Astrocyte (in vitro differentiated cells and primary cell): ENCODE data around the gene CDK14. TPM values are rescaled to one million over a fixed set of nuclear protein-coding genes. Genes with fewer than 3 reads are reported as not detected.

Experiments used
- DNase-seq: peaks from one replicate; pipeline ENCODE4 v3.0.0-alpha.2; 2010; ENCODE audit warnings: low read depth
- FAIRE-seq: peaks from 2 replicates; lab custom pipeline; 2011; peaks lifted over from hg19 to GRCh38; lab: Jason Lieb, UNC
- H2AFZ ChIP-seq: 2 replicates; pipeline ENCODE4 v1.6.0; 2012; ENCODE audit warnings: low read depth, low read length, inconsistent platforms
- H3K27ac ChIP-seq: 2 replicates; pipeline ENCODE4 v1.5.1; 2011; ENCODE audit warnings: low read depth, low read length, inconsistent platforms
- H3K27me3 ChIP-seq: 2 replicates; pipeline ENCODE4 v1.6.0; 2011; ENCODE audit warnings: low read length, inconsistent platforms; ENCODE audit not compliant: insufficient read depth
- H3K36me3 ChIP-seq: 2 replicates; pipeline ENCODE4 v1.5.1; 2011; ENCODE audit warnings: low read length, inconsistent platforms; ENCODE audit not compliant: insufficient read depth
- H3K4me1 ChIP-seq: 2 replicates; pipeline ENCODE4 v1.5.1; 2011; ENCODE audit warnings: low read length, inconsistent platforms; ENCODE audit not compliant: insufficient read depth
- H3K4me2 ChIP-seq: 2 replicates; pipeline ENCODE4 v1.6.0; 2012; ENCODE audit warnings: low read length, inconsistent platforms
- H3K4me3 ChIP-seq: 2 replicates; pipeline ENCODE4 v1.5.1; 2011; ENCODE audit warnings: low read depth, mild to moderate bottlenecking, low read length, inconsistent platforms; ENCODE audit not compliant: insufficient read depth
- H3K79me2 ChIP-seq: 2 replicates; pipeline ENCODE4 v1.6.0; 2012; ENCODE audit warnings: mild to moderate bottlenecking, low read length, inconsistent platforms; ENCODE audit not compliant: insufficient read depth
- H3K9ac ChIP-seq: 2 replicates; pipeline ENCODE4 v1.6.0; 2012; ENCODE audit warnings: mild to moderate bottlenecking, low read length, inconsistent platforms
- H3K9me3 ChIP-seq: 2 replicates; pipeline ENCODE4 v1.5.1; 2012; ENCODE audit warnings: low read depth, mild to moderate bottlenecking, low read length, inconsistent platforms; ENCODE audit not compliant: insufficient read depth
- H4K20me1 ChIP-seq: 2 replicates; pipeline ENCODE4 v1.6.0; 2012; ENCODE audit warnings: low read length, inconsistent platforms; ENCODE audit not compliant: insufficient read depth
- H3K27ac Mint-ChIP-seq: one replicate; pipeline ENCODE4 v1.8.0; 2021; ENCODE audit warnings: mild to moderate bottlenecking, mixed read lengths; ENCODE audit not compliant: unreplicated experiment
- H3K27me3 Mint-ChIP-seq: one replicate; pipeline ENCODE4 v1.8.0; 2021; ENCODE audit warnings: low read depth, mixed read lengths; ENCODE audit not compliant: unreplicated experiment
- H3K36me3 Mint-ChIP-seq: one replicate; pipeline ENCODE4 v1.8.0; 2021; ENCODE audit warnings: low read depth, mixed read lengths; ENCODE audit not compliant: unreplicated experiment
- H3K4me1 Mint-ChIP-seq: one replicate; pipeline ENCODE4 v1.8.0; 2021; ENCODE audit warnings: low read depth, mixed read lengths; ENCODE audit not compliant: unreplicated experiment
- H3K4me3 Mint-ChIP-seq: one replicate; pipeline ENCODE4 v1.8.0; 2021; ENCODE audit warnings: mild to moderate bottlenecking, moderate library complexity, mixed read lengths; ENCODE audit not compliant: unreplicated experiment
- H3K9me3 Mint-ChIP-seq: one replicate; pipeline ENCODE4 v1.8.0; 2021; ENCODE audit warnings: mild to moderate bottlenecking, mixed read lengths; ENCODE audit not compliant: unreplicated experiment
- CTCF ChIP-seq: IDR thresholded peaks from 2 replicates; pipeline ENCODE4 v1.5.1; 2011; ENCODE audit warnings: low read depth, mild to moderate bottlenecking, inconsistent platforms, low read length, moderate library complexity; ENCODE audit not compliant: insufficient read depth
- EZH2 ChIP-seq: IDR thresholded peaks from 2 replicates; pipeline ENCODE4 v1.6.1; 2012; ENCODE audit warnings: mild to moderate bottlenecking, low read length, inconsistent platforms; ENCODE audit not compliant: insufficient read depth
- total RNA-seq: library from RNA; stranded (reverse); gene quantifications from 2 replicates; pipeline ENCODE4 v1.2.1, GENCODE V29; 2021

Gene CDK14
- total RNA-seq, 1 donor from 2014 or later = 30.2 TPM

GRCh38 chr7:90709501-90710465 lies 113.7 kb downstream of the CDK14 start:
- Histone ChIP-seq H3K79me2 (peaks cover 46% of the 10 kb centered on the region), H3K9me3 (no peaks in the 10 kb centered on the region), H4K20me1 (peaks cover 45% of the 10 kb centered on the region), H3K27me3 (no peaks in the 10 kb centered on the region), H3K4me3 (peak overlapping the region; percentile 1), H3K9ac (no peak overlapping the region), H3K4me1 (peaks cover 17% of the 10 kb centered on the region), H2AFZ (no peak overlapping the region), H3K27ac (no peak overlapping the region), H3K4me2 (peak overlapping the region; percentile 63), H3K36me3 (no peaks in the 10 kb centered on the region)
- FAIRE-seq = peak; percentile 65
- Mint-ChIP-seq H3K9me3 (no peaks in the 10 kb centered on the region), H3K27me3 (no peaks in the 10 kb centered on the region), H3K27ac (no peak overlapping the region), H3K36me3 (no peaks in the 10 kb centered on the region), H3K4me1 (peaks cover 11% of the 10 kb centered on the region), H3K4me3 (no peak overlapping the region)
- no peak for TF ChIP-seq CTCF
- DNase-seq = peak; percentile 68

- H3K4me2 ChIP-seq = peak overlapping the region; percentile 63
- Mint-ChIP-seq H3K9me3 (no peaks in the 10 kb centered on the region), H3K4me3 (no peak overlapping the region), H3K27ac (no peak overlapping the region), H3K27me3 (no peaks in the 10 kb centered on the region), H3K4me1 (peaks cover 11% of the 10 kb centered on the region), H3K36me3 (no peaks in the 10 kb centered on the region)
- H3K9me3 ChIP-seq = no peaks in the 10 kb centered on the region
- FAIRE-seq (no peak), DNase-seq (no peak)
- H3K27me3 ChIP-seq = no peaks in the 10 kb centered on the region
- TF ChIP-seq EZH2 = no peak
- no peak for TF ChIP-seq CTCF
- H3K27ac ChIP-seq = no peak overlapping the region
- peaks cover 49% of the 10 kb centered on the region for H3K79me2 ChIP-seq
- peaks cover 17% of the 10 kb centered on the region for H3K4me1 ChIP-seq
- no peaks in the 10 kb centered on the region for H3K36me3 ChIP-seq
- no peak overlapping the region for H3K9ac ChIP-seq
- H4K20me1 ChIP-seq = peaks cover 45% of the 10 kb centered on the region
- peak overlapping the region; percentile 1 for H3K4me3 ChIP-seq
- no peak overlapping the region for H2AFZ ChIP-seq
These were observed 114.3 kb downstream of the CDK14 start for GRCh38 chr7:90710466-90710850.

GRCh38 chr7:90713628-90714027 lies 117.5 kb downstream of the CDK14 start:
- peaks cover 17% of the 10 kb centered on the region for H3K4me1 ChIP-seq
- H3K27me3 Mint-ChIP-seq = no peaks in the 10 kb centered on the region
- H3K27ac ChIP-seq = no peak overlapping the region
- no peaks in the 10 kb centered on the region for H3K36me3 ChIP-seq
- DNase-seq (no peak), FAIRE-seq (no peak)
- H3K4me3 Mint-ChIP-seq = no peak overlapping the region
- no peak overlapping the region for H2AFZ ChIP-seq
- H3K36me3 Mint-ChIP-seq = no peaks in the 10 kb centered on the region
- H3K4me1 Mint-ChIP-seq = peaks cover 16% of the 10 kb centered on the region
- no peak overlapping the region for H3K9ac ChIP-seq
- no peaks in the 10 kb centered on the region for H3K9me3 ChIP-seq
- no peak overlapping the region for H3K27ac Mint-ChIP-seq
- peaks cover 36% of the 10 kb centered on the region for H4K20me1 ChIP-seq
- H3K9me3 Mint-ChIP-seq = no peaks in the 10 kb centered on the region
- H3K4me2 ChIP-seq = no peak overlapping the region
- no peaks in the 10 kb centered on the region for H3K27me3 ChIP-seq
- TF ChIP-seq EZH2 = no peak
- TF ChIP-seq CTCF = no peak
- no peak overlapping the region for H3K4me3 ChIP-seq
- peaks cover 56% of the 10 kb centered on the region for H3K79me2 ChIP-seq
